ENCODE measurements around the gene NOVA1.

DNA sequence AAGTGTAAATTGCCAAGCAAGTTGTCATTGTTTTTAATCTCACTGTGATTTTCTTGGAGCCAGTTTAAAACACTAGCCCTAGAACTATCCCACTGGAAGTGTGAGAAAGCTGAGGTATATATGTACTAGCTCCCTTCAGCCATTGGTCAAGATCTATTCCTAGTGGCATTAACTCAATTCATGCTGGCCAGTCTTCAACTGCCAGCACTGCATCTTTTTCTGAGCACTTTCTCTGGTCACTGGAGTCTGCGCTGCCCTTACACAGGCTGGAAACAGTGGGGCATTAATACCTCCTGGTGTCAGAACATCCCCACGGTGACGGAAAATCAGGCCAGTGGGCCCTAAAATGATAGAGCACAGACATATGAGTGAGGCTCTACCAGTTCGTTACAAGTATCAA, 4.0 kb upstream of the NOVA1 start:
- TF ChIP-seq ELF4 (IDR thresholded peaks at IDR 0.05) = no peak
- no peak for TF ChIP-seq TARDBP (IDR thresholded peaks at IDR 0.05)
- no peak for TF ChIP-seq SP1 (IDR thresholded peaks at IDR 0.05)
- TF ChIP-seq FOXM1 (IDR thresholded peaks at IDR 0.05; ENCODE audit: borderline replicate concordance) = no peak
- no peak for TF ChIP-seq SUZ12 (IDR thresholded peaks at IDR 0.05)
- TF ChIP-seq L3MBTL2 (conservative IDR thresholded peaks at IDR 0.05) = no peak
- TF ChIP-seq HDGF (IDR thresholded peaks at IDR 0.05; ENCODE audit: borderline replicate concordance) = no peak
- no peak for TF ChIP-seq FOXA1 (IDR thresholded peaks at IDR 0.05)
- no peak for TF ChIP-seq FOXK2 (IDR thresholded peaks at IDR 0.05)
- TF ChIP-seq NFRKB (IDR thresholded peaks at IDR 0.05) = no peak
- TF ChIP-seq ZNF384 (IDR thresholded peaks at IDR 0.05) = no peak
- no peak for TF ChIP-seq BHLHE40 (IDR thresholded peaks at IDR 0.05; ENCODE audit: borderline replicate concordance)
